WTC11 (cell line): ENCODE data around the gene LIN28A.

ENCODE experiments used
- NFATC4 ChIP-seq: fragments of 250-450 bp; sonication (Bioruptor Pico); IDR thresholded peaks from 2 replicates; pipeline ENCODE4 v1.9.0; 2021; ENCODE audit warnings: mild to moderate bottlenecking
- ZNF232 ChIP-seq: sonication (generic); formaldehyde crosslinking; IDR thresholded peaks from 2 replicates; pipeline ENCODE4 v1.8.0; 2022; ENCODE audit warnings: mild to moderate bottlenecking, missing genetic modification reagents
- ZNF416 ChIP-seq: fragments of 250-450 bp; sonication (Bioruptor Pico); IDR thresholded peaks from 2 replicates; pipeline ENCODE4 v1.9.0; 2021; ENCODE audit warnings: mild to moderate bottlenecking, inconsistent platforms
- TF ChIP-seq, protein P1 (sequence below): fragments of 200-600 bp; IDR thresholded peaks from 2 replicates; pipeline ENCODE4 v1.8.0; 2022; ENCODE audit warnings: antibody characterized with exemption
- TF ChIP-seq, protein P2 (sequence below): sonication (generic); formaldehyde crosslinking; IDR thresholded peaks from 2 replicates; pipeline ENCODE4 v1.8.0; 2023; ENCODE audit warnings: missing genetic modification reagents, mild to moderate bottlenecking, borderline replicate concordance
- TF ChIP-seq, protein P3 (sequence below): fragments of 250-450 bp; sonication (Bioruptor Pico); IDR thresholded peaks from 2 replicates; pipeline ENCODE4 v1.9.0; 2021; ENCODE audit warnings: mild to moderate bottlenecking
- TF ChIP-seq, protein P4 (sequence below): sonication (generic); formaldehyde crosslinking; IDR thresholded peaks from 2 replicates; pipeline ENCODE4 v1.8.1; 2023; ENCODE audit warnings: mild to moderate bottlenecking, missing genetic modification reagents, moderate library complexity

DNA sequence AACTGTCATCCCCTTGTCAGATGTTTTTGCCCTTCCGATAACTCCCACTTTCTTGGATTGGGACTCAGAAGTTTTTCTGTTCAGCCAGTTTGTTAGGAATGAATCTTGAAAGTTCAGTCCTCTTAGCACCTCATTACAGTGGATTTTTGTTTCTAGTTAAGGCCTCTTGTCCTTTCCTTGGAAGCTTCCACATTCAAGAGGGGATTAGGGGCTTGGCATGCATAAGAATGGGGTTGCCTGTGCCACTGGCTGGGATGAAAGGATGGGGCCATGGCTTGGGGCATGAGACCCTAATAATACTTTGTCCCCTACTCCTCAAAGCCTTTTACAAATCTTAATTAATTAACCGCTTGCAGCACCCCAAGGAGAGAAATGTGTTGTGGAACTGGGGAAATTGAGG, 19.1 kb downstream of the LIN28A start:
- no peak for TF ChIP-seq NFATC4 (CRISPR knock-in tag)
- TF ChIP-seq, protein P1, sequence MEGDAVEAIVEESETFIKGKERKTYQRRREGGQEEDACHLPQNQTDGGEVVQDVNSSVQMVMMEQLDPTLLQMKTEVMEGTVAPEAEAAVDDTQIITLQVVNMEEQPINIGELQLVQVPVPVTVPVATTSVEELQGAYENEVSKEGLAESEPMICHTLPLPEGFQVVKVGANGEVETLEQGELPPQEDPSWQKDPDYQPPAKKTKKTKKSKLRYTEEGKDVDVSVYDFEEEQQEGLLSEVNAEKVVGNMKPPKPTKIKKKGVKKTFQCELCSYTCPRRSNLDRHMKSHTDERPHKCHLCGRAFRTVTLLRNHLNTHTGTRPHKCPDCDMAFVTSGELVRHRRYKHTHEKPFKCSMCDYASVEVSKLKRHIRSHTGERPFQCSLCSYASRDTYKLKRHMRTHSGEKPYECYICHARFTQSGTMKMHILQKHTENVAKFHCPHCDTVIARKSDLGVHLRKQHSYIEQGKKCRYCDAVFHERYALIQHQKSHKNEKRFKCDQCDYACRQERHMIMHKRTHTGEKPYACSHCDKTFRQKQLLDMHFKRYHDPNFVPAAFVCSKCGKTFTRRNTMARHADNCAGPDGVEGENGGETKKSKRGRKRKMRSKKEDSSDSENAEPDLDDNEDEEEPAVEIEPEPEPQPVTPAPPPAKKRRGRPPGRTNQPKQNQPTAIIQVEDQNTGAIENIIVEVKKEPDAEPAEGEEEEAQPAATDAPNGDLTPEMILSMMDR = no peak
- TF ChIP-seq, protein P2, sequence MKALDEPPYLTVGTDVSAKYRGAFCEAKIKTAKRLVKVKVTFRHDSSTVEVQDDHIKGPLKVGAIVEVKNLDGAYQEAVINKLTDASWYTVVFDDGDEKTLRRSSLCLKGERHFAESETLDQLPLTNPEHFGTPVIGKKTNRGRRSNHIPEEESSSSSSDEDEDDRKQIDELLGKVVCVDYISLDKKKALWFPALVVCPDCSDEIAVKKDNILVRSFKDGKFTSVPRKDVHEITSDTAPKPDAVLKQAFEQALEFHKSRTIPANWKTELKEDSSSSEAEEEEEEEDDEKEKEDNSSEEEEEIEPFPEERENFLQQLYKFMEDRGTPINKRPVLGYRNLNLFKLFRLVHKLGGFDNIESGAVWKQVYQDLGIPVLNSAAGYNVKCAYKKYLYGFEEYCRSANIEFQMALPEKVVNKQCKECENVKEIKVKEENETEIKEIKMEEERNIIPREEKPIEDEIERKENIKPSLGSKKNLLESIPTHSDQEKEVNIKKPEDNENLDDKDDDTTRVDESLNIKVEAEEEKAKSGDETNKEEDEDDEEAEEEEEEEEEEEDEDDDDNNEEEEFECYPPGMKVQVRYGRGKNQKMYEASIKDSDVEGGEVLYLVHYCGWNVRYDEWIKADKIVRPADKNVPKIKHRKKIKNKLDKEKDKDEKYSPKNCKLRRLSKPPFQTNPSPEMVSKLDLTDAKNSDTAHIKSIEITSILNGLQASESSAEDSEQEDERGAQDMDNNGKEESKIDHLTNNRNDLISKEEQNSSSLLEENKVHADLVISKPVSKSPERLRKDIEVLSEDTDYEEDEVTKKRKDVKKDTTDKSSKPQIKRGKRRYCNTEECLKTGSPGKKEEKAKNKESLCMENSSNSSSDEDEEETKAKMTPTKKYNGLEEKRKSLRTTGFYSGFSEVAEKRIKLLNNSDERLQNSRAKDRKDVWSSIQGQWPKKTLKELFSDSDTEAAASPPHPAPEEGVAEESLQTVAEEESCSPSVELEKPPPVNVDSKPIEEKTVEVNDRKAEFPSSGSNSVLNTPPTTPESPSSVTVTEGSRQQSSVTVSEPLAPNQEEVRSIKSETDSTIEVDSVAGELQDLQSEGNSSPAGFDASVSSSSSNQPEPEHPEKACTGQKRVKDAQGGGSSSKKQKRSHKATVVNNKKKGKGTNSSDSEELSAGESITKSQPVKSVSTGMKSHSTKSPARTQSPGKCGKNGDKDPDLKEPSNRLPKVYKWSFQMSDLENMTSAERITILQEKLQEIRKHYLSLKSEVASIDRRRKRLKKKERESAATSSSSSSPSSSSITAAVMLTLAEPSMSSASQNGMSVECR = no peak
- TF ChIP-seq, protein P3, sequence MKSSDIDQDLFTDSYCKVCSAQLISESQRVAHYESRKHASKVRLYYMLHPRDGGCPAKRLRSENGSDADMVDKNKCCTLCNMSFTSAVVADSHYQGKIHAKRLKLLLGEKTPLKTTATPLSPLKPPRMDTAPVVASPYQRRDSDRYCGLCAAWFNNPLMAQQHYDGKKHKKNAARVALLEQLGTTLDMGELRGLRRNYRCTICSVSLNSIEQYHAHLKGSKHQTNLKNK (CRISPR knock-in tag) = no peak
- TF ChIP-seq ZNF416 (CRISPR knock-in tag) = no peak
- TF ChIP-seq, protein P4, sequence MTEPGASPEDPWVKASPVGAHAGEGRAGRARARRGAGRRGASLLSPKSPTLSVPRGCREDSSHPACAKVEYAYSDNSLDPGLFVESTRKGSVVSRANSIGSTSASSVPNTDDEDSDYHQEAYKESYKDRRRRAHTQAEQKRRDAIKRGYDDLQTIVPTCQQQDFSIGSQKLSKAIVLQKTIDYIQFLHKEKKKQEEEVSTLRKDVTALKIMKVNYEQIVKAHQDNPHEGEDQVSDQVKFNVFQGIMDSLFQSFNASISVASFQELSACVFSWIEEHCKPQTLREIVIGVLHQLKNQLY (CRISPR knock-in tag) = no peak
- TF ChIP-seq ZNF232 (CRISPR knock-in tag) = no peak
